Right ventricle myocardium superior (tissue), 1 donor: ENCODE results near the gene VPS39. TPM values are rescaled to one million over a fixed set of nuclear protein-coding genes. Genes with fewer than 3 reads are reported as not detected.

Experiments used
- ATAC-seq: fragments of 200-7000 bp; cut with Tn5 transposase; one replicate; pipeline ENCODE4 v1.9.1; 2020; ENCODE audit warnings: mild to moderate bottlenecking; ENCODE audit not compliant: poor library complexity
- DNase-seq: peaks from one replicate; pipeline ENCODE4 v3.0.0-alpha.2; 2020
- intact Hi-C: fragments of 100-400 bp; cut with DNase I; formaldehyde crosslinking; loops from one replicate; pipeline ENCODE4 v1.11.2; 2022
- total RNA-seq: library from RNA; stranded (reverse); fragmentation: NEBNext Ultra II Directional; extraction: Animal tissue kit (Norgen Biotek cat#: 25700); gene quantifications from one replicate; pipeline ENCODE4 v1.2.1, GENCODE V29; 2021
- donor health status: DM: no; HTN: yes; CAD: no; lungs with severe emphysema.

The VPS39 gene
- total RNA-seq, 1 donor from 2014 or later: 46.3 TPM

- ATAC-seq (no peak), DNase-seq (no peak)
- intact Hi-C loops: no loop called here
Observed at GRCh38 chr15:42202653-42203052, 5.5 kb downstream of the VPS39 start.

- no peak for DNase-seq
- ATAC-seq: no peak
- intact Hi-C loops: no loop called here
Observed at GRCh38 chr15:42201801-42202200, 6.3 kb downstream of the VPS39 start.

- DNase-seq (no peak), ATAC-seq (no peak)
- intact Hi-C loops: no loop called here
Observed at GRCh38 chr15:42199126-42199525, 9.0 kb downstream of the VPS39 start.

- intact Hi-C loops: no loop called here
- ATAC-seq (no peak), DNase-seq (no peak)
Observed at GRCh38 chr15:42198516-42198915, 9.6 kb downstream of the VPS39 start.

DNA sequence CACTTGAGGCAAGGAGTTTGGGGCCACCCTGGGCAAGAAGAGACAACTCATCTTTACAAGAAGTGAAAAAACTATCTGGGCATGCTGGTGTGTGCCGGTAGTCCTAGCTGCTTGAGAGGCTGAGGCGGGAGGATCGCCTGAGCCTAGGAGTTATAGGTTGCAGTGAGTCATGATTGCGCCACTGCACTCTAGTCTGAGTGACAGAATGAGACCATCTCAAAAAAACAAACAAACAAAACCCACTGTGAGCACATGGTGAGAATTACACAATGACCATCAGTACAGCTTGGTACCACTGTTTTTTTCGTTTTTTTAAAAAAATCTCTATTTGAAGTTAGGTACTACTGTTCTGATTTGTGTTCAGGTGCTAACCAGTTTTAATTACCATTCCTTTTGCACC, 13.6 kb downstream of the VPS39 start:
- ATAC-seq: no peak
- intact Hi-C loops: no loop called here
- no peak for DNase-seq

DNA sequence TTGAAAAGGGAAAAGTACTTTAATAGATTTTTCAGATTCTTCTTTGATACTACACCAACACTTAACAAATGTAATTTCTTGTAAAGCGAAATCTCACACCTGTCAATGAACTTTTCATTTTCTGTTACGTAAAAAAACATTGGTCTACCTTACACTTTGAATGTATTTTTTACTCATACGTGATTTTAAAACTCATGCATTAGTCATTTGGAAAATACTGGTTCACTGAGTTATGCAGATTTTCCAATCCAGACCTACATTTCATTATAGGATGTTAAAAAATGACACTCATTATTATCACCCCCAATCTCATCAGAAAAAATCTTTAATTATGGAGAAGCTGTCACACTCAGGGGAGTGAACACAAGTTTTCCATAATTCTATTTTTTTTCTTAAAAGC, 14.7 kb downstream of the VPS39 start:
- ATAC-seq: no peak
- no peak for DNase-seq
- intact Hi-C loops: no loop called here

DNA sequence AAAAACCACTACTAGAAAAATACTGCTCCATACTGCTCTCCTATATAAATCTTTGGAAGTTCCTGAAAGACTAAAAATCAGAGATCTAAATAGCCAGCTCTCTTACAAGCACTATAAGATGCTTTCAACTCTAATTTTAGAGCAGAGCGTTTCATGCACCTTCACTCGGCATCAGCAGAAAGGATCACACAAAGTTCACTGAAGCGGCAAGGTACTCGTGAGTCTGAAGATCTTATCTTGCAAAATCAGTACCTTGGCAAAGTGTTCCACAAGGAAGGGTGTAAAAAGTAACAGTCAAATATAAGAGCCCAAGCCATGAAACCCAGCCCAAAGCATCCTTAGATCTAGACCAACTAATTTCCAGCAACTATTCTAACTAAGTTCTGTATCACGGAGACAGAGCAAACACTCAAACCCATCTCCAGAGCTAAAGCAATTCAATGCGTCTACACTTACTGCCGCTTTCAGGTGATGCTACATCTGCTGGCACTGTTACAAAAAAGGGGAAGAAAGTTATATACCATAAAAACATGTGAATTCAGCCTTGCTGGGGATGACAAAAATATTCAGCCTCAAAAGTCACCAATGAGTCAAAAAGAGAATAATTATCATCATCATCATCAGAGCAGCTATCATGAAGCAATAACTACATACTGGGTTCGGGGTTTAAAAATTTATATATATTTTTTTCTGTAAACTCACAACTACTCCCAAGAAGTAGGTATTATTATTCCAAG, 16.3 kb downstream of the VPS39 start:
- intact Hi-C loops: no loop called here
- no peak for DNase-seq
- ATAC-seq: no peak

- ATAC-seq (no peak), DNase-seq (no peak)
- intact Hi-C loops: no loop called here
Observed at GRCh38 chr15:42190370-42190769, 17.7 kb downstream of the VPS39 start.

DNA sequence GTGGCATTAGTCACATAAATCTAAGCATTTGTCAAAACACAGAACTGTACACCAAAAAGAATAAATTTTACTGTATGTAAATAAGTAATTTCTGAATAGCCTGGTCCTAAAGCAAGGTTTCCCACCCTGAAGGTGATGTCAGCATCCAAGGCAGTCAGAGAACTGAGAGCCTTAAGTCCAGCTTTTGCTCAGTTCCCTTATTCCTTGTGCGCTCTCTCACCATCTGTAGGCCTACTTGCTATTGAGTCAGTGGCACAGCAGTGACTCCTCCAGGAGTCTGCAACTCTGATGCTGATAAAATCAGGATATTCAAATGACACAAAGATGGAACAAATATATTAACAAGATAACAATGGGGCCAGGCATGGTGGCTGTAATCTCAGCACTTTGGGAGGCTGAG, 22.3 kb downstream of the VPS39 start:
- intact Hi-C loops: no loop called here
- no peak for DNase-seq
- ATAC-seq: no peak

GRCh38 chr15:42184736-42185135, 23.4 kb downstream of the VPS39 start:
- DNase-seq (no peak), ATAC-seq (no peak)
- intact Hi-C loops: no loop called here

DNA sequence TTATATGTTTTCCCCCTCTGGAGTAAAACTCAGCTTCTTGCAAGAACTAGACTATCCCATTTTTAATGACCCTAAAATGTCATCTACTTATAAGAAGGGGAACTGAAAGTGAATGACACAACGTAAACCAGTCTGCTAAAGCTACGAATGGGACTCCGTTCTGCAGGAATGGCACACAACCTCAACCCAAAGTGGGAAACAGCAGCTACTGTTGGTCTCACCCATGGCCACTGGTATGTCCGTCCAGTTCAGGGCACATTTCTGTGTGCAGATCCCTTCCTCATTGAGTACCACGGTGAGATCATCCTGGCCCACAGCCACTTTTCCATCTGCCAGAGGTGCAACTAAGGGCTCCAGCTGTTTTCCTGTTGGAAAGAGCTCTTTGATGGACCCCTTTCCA, 23.8 kb downstream of the VPS39 start:
- peak; percentile 54 for DNase-seq
- peak; percentile 18 for ATAC-seq
- intact Hi-C loops: no loop called here

- intact Hi-C loops: no loop called here
- DNase-seq (no peak), ATAC-seq (no peak)
Observed at GRCh38 chr15:42182961-42183360, 25.1 kb downstream of the VPS39 start.

GRCh38 chr15:42182328-42182886, 25.7 kb downstream of the VPS39 start:
- ATAC-seq (no peak), DNase-seq (no peak)
- intact Hi-C loops: no loop called here

- no peak for ATAC-seq
- DNase-seq: no peak
- intact Hi-C loops: no loop called here
Observed at GRCh38 chr15:42178056-42178455, 30.0 kb downstream of the VPS39 start.

GRCh38 chr15:42175671-42176070, 32.4 kb downstream of the VPS39 start:
- intact Hi-C loops: no loop called here
- ATAC-seq (no peak), DNase-seq (no peak)

GRCh38 chr15:42172475-42172874, 35.6 kb downstream of the VPS39 start:
- DNase-seq (no peak), ATAC-seq (no peak)
- intact Hi-C loops: no loop called here

- no peak for ATAC-seq
- intact Hi-C loops: no loop called here
Observed at GRCh38 chr15:42171795-42172194, 36.3 kb downstream of the VPS39 start.

GRCh38 chr15:42171122-42171521, 37.0 kb downstream of the VPS39 start:
- peak; percentile 20 for ATAC-seq
- intact Hi-C loops: no loop called here
- DNase-seq: no peak

More at GRCh38 chr15:42171795-42172194, 36.3 kb downstream of the VPS39 start:
- no peak for DNase-seq

GRCh38 chr15:42166225-42166940, 41.7 kb downstream of the VPS39 start:
- no peak for DNase-seq
- no peak for ATAC-seq
- intact Hi-C loops: no loop called here

DNA sequence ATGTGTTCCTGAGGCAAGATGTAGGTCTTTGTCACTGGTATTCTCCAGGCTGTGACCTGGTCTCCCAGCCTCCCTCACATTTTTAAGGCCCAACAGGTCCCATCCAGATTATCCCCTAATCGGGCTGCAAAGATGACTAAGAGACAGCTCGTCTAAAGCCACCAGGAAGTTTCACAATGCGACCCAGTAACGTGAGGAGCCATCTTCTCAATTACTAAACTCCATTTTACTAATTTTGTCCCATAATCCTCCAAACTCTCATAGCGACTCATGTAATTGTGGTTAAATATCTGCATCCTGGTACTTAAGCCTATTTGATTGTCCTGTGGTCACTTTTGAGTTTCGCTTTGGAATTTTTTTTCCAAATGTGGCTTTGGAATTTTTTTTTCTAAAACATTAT, 43.0 kb downstream of the VPS39 start:
- DNase-seq (no peak), ATAC-seq (no peak)
- intact Hi-C loops: no loop called here
